Adrenal gland (tissue), 5 donors: ENCODE data around the gene ELMO2.

ENCODE experiments used
- CTCF ChIP-seq, 6 experiments: fragments of 450-650 bp in 4 of 6; fragments of 200-600 bp in 2 of 6; sonication (generic) in 1 of 6; IDR thresholded peaks; 1 replicate in 5 of 6; 2 replicates in 1 of 6; pipeline versions ENCODE4 v1.5.1 to v1.8.0; 2016 to 2021; ENCODE audit warnings: antibody characterized with exemption in 6 of 6, mild to moderate bottlenecking in 2 of 6, moderate library complexity in 1 of 6
- POLR2A ChIP-seq, 2 donors: fragments of 450-650 bp; IDR thresholded peaks; one replicate each; pipeline ENCODE4 v1.6.1; 2017; ENCODE audit warnings: antibody characterized with exemption in 2 of 2, mild to moderate bottlenecking in 2 of 2, moderate library complexity in 1 of 2
- donor health status: DM: no; HTN: no; CAD: no.

DNA sequence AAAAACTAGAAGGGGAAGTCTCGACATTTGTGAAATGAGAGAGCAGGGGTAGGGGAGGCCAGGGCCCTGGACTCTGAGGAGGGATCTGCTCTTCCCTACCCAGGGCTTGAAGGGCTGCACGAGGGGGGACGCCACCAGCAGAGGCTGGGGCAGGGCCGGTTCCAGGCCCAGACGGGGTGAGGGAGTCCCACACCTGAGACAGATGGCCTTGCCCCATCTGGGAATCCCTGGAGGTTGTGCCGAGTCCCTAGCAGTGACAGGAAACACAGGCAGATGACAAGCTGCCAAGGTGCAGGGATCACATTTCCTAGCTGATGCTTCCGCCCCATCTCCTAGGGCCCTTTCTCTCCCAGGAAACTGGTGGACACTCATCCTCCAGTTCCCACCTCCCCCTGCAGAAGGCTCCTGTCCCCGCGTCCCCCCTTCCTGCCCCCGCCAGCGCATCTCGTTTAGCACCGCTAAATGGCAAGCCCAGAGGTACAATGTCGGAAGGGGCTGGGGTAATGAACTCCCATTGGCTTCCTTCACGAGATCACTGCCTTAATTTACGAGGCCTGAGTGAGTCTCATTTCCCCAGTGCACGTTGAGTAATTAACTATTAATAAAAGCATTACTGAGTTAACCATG lies 63.0 kb downstream of the ELMO2 start:
- no peak for TF ChIP-seq CTCF (IDR thresholded peaks at IDR 0.05)
- no peak for TF ChIP-seq POLR2A (IDR thresholded peaks at IDR 0.05)
